ENCODE data around the gene ZNF892.
"Not testable (repeated sequence)": the region's sequence is repeated elsewhere in the genome, so short reads cannot be mapped to it uniquely, and the experiment has no call there.

Gene ZNF892

DNA sequence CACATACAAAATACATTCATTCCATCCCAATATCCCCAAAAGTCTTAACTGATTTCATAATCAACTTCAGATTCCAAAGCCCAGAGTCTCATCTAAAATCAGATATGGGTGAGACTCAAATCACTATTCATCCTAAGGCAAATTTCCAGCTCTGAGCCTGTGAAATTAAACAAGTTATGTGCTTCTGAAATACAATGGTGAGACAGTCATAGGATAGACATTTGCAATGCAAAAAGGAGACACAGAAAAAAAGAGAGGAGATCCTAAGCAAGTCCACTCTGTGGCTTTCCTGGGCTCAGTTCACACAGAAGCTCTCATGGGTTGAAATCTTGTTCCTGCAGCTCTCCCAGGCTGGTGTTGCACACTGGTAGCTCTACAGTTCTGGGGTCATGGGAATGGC is 18.3 kb downstream of the ZNF892 start:
- no peak for DNase-seq (ENCODE audit: low read depth in 3 of 3)

DNA sequence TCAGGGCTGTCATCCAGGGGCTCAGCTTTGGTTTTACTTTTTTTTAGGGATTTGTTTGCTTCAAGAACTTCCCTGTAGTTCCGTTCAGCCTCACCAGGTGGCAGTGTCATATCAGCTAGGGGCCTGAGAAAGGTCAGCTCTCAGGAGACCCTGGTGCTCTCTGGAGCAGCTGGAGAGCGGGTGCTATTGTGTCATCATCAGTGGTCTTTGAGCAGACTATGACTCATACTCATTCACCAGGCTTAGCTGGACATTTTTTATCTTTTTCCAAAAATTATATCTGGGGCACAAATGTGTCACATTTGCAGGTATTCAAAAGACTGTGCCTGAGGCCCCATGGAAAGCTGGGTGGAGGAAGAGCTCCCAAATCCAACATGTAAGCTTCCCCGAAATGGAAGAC is 24.4 kb downstream of the ZNF892 start:
- peak in 1 of 3 donors; percentile 11 for DNase-seq (ENCODE audit: low read depth in 3 of 3)

DNA sequence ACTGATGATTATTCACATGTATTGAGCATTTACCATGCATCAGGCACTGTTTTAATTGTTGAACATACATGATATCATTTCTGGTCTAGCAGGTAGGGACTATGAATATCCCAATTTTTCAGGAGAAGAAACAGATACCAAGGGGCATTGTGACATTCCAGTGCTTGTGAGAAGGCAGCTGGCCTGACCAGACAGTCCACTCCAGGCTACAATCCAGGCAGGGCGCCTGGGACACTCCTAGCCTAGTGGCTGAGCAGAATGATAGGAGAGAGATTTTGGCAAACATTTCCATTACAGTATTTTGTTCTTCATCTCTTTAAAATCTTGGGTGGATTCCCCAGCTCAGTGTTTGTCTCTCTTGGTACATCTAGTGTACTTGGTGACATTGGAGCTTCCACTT is 24.9 kb downstream of the ZNF892 start:
- DNase-seq (ENCODE audit: low read depth in 3 of 3) = no peak

DNA sequence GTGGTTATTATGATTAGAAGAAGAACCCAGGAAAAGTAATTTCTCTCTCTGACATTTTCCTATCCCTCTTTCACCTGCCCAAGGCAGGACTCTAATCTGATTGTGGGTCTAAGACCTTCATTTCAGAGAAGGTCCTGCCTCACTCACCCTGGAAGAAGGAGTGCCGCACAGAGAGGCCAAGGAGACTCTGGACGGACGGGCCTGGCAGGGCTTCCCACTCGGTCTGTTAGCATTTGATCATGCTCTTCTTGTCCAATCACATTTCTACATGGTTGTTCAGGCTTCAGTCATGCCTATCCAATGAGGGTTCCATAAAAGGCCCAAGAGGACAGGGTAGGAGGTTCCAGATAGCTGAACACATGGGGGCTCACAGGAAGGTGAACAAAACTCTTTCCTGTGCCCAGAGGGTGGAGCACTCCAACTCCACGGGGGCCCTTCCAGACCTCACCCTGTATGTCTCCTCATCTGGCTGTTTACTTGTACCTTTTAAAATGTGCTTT is 27.0 kb downstream of the ZNF892 start:
- no peak for DNase-seq (ENCODE audit: low read depth in 3 of 3)

DNA sequence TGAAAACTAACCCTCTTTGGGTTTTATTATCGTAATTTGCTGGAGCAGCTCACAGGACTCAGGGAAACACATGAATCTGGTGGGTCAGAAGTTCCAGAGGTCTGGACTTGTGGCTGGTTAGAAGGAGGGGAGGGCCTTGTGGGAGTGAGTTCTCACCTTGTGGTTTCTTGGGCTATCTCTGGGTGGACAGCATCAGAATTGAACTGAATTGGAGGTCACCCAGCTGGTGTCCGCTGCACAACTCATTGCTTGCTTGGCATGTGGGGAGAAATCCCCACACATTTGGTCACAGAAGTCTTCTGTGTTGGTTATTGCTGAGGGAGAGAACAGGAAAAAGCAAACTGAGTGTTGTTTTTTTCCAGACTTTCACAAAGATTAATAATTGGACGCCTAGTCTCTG is 27.5 kb downstream of the ZNF892 start:
- DNase-seq (ENCODE audit: low read depth in 3 of 3) = no peak

DNA sequence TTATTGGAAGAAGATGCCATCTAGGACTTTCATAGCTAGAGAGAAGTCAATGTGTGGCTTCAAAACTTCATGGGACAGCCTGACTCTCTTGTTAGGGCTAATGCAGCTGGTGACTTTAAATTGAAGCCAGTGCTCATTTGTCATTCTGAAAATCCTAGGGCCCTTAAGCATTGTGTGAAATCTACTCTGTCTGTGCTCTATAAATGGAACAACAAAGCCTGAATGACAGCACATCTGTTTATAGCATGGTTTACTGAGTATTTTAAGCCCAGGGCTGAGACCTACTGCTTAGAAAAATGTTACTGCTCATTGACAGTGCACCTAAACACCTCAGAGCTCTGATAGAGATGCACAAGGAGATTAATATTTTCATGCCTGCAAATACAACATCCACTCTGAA is 30.8 kb downstream of the ZNF892 start:
- DNase-seq (ENCODE audit: low read depth in 3 of 3) = no peak

DNA sequence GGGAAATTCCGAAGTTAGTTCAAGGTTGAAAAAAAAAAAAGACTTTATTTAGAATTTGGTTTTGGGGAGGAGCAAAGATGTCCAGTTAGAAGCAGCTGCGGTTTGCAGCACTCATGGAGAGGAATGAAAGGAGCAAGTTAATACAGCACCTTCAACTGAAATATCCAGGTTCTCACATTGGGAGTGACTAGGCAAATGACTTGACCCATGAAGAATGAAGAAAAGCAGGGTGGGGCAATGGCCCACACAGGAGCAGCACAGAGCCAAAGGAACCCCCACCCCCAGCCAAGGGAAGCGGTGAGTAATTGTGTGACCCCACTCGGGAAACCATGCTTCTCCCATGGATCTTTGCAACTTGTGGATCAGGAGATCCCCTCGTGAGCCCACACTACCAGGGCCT is 32.8 kb downstream of the ZNF892 start:
- no peak for DNase-seq (ENCODE audit: low read depth in 3 of 3)

DNA sequence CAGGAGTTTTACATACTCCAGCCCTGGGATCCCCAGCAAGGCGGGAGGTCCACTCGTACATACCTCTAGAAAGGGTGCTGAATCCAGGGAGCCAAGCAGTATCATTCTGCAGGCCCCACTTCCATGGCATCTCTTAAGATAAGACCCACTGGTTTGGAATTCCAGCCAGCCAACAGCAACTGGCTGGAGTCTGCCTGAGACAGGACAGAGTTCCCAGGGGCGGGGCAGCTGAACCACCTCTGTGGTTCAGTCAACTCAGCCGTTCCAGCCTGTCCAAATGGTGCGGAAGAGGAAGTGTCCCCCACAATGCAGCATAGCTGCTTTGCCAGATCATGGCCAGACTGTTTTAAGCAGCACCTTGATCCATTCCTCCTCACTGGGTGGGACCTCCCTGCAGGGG is 33.2 kb downstream of the ZNF892 start:
- DNase-seq (ENCODE audit: low read depth in 3 of 3) = no peak

DNA sequence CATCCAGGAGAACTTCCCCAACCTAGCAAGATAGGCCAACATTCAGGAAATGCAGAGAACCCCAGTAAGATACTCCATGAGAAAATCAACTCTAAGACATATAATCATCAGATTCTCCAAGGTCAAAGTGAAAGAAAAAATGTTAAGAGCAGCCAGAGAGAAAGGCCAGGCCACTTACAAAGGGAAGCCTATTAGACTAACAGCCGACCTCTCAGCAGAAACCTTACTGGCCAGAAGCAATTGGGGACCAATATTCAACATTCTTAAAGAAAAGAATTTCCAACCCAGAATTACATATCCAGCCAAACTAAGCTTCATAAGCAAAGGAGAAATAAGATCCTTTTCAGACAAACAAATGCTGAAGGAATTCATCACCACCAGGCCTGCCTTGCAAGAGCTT is 34.8 kb downstream of the ZNF892 start:
- DNase-seq (ENCODE audit: low read depth in 3 of 3) = not testable (repeated sequence)
